Common myeloid progenitor, CD34-positive (primary cell): ENCODE results near the gene PDLIM4.

ENCODE experiments used
- CTCF ChIA-PET: fragments of 350-600 bp; sonication (Branson Sonifier 250); formaldehyde crosslinking; loops from one replicate; lab custom pipeline; 2021; ENCODE audit warnings: antibody characterized with exemption; lab: Charles Lee
- POLR2A ChIA-PET: fragments of 350-600 bp; sonication (Branson Sonifier 250); formaldehyde crosslinking; loops from one replicate; lab custom pipeline; 2021; ENCODE audit warnings: antibody characterized with exemption; lab: Charles Lee
- DNase-seq, 3 donors: peaks; one replicate each; pipeline versions ENCODE4 v3.0.0 to v3.0.0-alpha.2; 2013
- H3K27ac ChIP-seq, 2 experiments: 1 replicate in 1 of 2; 2 replicates in 1 of 2; pipeline ENCODE4 v1.7.0; 2013; ENCODE audit warnings: inconsistent platforms in 2 of 2, low read length in 2 of 2, mild to moderate bottlenecking in 2 of 2, low read depth in 1 of 2, moderate library complexity in 1 of 2; ENCODE audit not compliant: severe bottlenecking in 2 of 2, insufficient read depth in 1 of 2, poor library complexity in 1 of 2
- H3K27me3 ChIP-seq, 5 experiments: replicated peaks in 2 of 5; 1 replicate in 3 of 5; 2 replicates in 2 of 5; pipeline versions ENCODE4 v1.6.1 to v1.7.0; 2013; ENCODE audit warnings: low read length in 4 of 5, mild to moderate bottlenecking in 2 of 5, moderate library complexity in 2 of 5, inconsistent platforms in 1 of 5; ENCODE audit not compliant: insufficient read depth in 5 of 5, control insufficient read depth in 4 of 5
- H3K36me3 ChIP-seq, 4 experiments: 1 replicate in 2 of 4; 2 replicates in 2 of 4; pipeline versions ENCODE4 v1.6.1 to v1.7.0; 2013; ENCODE audit warnings: low read length in 3 of 4, control low read depth in 1 of 4, mild to moderate bottlenecking in 1 of 4; ENCODE audit not compliant: control insufficient read depth in 4 of 4, insufficient read depth in 4 of 4
- H3K4me1 ChIP-seq, 4 experiments: 1 replicate in 3 of 4; 2 replicates in 1 of 4; pipeline versions ENCODE4 v1.6.1 to v1.7.1; 2013; ENCODE audit warnings: low read length in 3 of 4, mild to moderate bottlenecking in 3 of 4, control low read depth in 1 of 4, inconsistent platforms in 1 of 4, moderate library complexity in 1 of 4; ENCODE audit not compliant: control insufficient read depth in 4 of 4, insufficient read depth in 4 of 4; ENCODE audit errors: control extremely low read depth in 1 of 4
- H3K4me3 ChIP-seq, 7 experiments: 1 replicate in 4 of 7; 2 replicates in 3 of 7; pipeline versions ENCODE4 v1.5.1 to v1.7.0; 2013; ENCODE audit warnings: mild to moderate bottlenecking in 7 of 7, low read length in 6 of 7, moderate library complexity in 6 of 7, inconsistent platforms in 2 of 7, low read depth in 2 of 7, control low read depth in 1 of 7; ENCODE audit not compliant: insufficient read depth in 4 of 7, control insufficient read depth in 1 of 7; ENCODE audit errors: extremely low read depth in 1 of 7
- H3K9me3 ChIP-seq, 5 experiments: 1 replicate in 4 of 5; 2 replicates in 1 of 5; pipeline versions ENCODE4 v1.6.1 to v1.7.1; 2013; ENCODE audit warnings: low read length in 4 of 5, mild to moderate bottlenecking in 2 of 5, inconsistent platforms in 1 of 5, low read depth in 1 of 5, moderate library complexity in 1 of 5; ENCODE audit not compliant: control insufficient read depth in 4 of 5, insufficient read depth in 2 of 5; ENCODE audit errors: control extremely low read depth in 1 of 5
- WGBS: methylation state at CpG from one replicate; pipeline ENCODE4 v1.1.5; 2013; ENCODE audit not compliant: insufficient coverage; 5-methylcytosine and 5-hydroxymethylcytosine counted together

PDLIM4 gene

DNA sequence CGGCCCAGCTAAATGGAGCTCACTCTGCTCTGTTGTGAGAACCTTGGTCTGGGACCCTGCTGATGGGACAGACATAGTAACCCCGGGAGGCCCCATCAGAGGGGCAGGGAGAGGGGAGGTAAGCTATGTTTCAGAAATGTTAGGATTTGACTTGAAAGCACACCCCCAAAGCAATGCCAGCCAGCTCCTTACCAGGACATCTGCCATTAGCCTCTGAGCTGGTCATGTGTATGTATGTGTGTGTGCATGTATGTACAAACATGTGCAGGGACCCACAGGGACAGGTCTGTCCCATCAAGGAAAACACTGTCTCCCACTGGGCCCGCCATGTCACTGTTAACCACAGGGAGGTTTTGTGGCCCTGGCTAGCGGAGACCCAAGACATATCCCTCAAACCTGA, 51.2 kb downstream of the PDLIM4 start:
- CTCF ChIA-PET = interaction anchor here (0.6 to 0.8 kb wide), 2 partner anchors 13 to 184 kb away, joined by 3 read pairs; no protein-coding TSS in a partner anchor
- peaks cover 0 to 3% (median 2%) of the 10 kb centered on the region in 4 experiments for H3K36me3 ChIP-seq
- no peaks in the 10 kb centered on the region for H3K4me1 ChIP-seq
- H3K4me3 ChIP-seq = no peak overlapping the region
- 96% methylated on average over 4 of the region's 4 CpGs for WGBS
- H3K27ac ChIP-seq = no peak overlapping the region
- no peaks in the 10 kb centered on the region for H3K27me3 ChIP-seq
- POLR2A ChIA-PET = interaction anchor here (0.6 kb wide), 1 partner anchor 423 kb away, joined by 3 read pairs; no protein-coding TSS in a partner anchor
- H3K9me3 ChIP-seq = peaks cover 0 to 13% (median 2%) of the 10 kb centered on the region in 5 experiments
- no peak for DNase-seq

GRCh38 chr5:132309679-132310078, 52.2 kb downstream of the PDLIM4 start:
- peaks cover 0 to 7% (median under 1%) of the 10 kb centered on the region in 4 experiments for H3K36me3 ChIP-seq
- POLR2A ChIA-PET = no interaction called here
- no peaks in the 10 kb centered on the region for H3K27me3 ChIP-seq
- no peak for DNase-seq
- peaks cover 0 to 7% (median under 1%) of the 10 kb centered on the region in 5 experiments for H3K9me3 ChIP-seq
- CTCF ChIA-PET = interaction anchor here (1.0 to 1.5 kb wide), 3 partner anchors 19 to 37 kb away, joined by 3 read pairs; no protein-coding TSS in a partner anchor
- no peak overlapping the region for H3K27ac ChIP-seq
- no peaks in the 10 kb centered on the region for H3K4me1 ChIP-seq
- no peak overlapping the region for H3K4me3 ChIP-seq

DNA sequence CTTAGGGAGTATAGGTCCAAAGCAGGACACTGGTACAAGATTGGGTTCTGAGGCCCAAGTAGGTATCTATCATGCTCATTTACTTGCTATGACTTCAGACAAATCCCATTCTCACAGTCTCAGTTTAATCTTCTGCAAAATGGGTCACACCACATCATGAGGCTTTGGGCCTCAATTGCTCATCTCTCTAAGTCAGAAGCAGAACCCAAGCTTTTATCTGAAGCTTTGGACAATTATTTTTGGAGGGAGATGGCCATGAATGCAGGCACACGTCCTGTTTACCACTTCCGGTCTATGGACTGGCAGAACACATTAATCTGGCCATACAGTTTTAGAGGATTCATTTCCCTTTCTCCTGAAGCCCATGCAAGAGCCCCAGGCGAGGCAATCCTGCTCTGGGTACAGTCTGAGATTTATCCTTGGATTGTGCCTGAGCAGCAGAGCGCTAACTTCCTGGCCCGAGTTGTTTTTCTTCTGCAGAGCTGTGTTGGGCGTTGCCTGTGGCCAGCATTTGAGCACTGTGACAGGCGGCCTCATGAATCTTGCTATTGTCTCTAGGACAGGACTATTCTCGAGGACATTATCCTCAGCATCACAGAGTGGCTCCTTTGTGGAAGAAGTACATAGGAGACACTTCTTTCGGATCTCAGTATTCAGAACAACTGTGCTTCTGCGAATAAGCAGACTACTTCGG, 52.8 kb downstream of the PDLIM4 start:
- ChIA-PET CTCF (interaction anchor here (1.0 to 1.5 kb wide), 3 partner anchors 18 to 38 kb away, joined by 3 read pairs; no protein-coding TSS in a partner anchor), POLR2A (no interaction called here)
- no peak for DNase-seq
- no peaks in the 10 kb centered on the region for H3K4me1 ChIP-seq
- peaks cover 0 to 4% (median 0%) of the 10 kb centered on the region in 5 experiments for H3K9me3 ChIP-seq
- no peak overlapping the region for H3K4me3 ChIP-seq
- H3K27ac ChIP-seq = no peak overlapping the region
- H3K36me3 ChIP-seq = peaks cover 0 to 9% (median under 1%) of the 10 kb centered on the region in 4 experiments
- 94% methylated on average over 10 of the region's 11 CpGs for WGBS
- no peaks in the 10 kb centered on the region for H3K27me3 ChIP-seq

- Histone ChIP-seq H3K4me1 (no peaks in the 10 kb centered on the region), H3K9me3 (no peaks in the 10 kb centered on the region), H3K27ac (no peak overlapping the region), H3K36me3 (peaks cover 0 to 9% (median under 1%) of the 10 kb centered on the region in 4 experiments), H3K27me3 (no peaks in the 10 kb centered on the region), H3K4me3 (no peak overlapping the region)
- POLR2A ChIA-PET = no interaction called here
- CTCF ChIA-PET = interaction anchor here (0.6 to 1.7 kb wide), 6 partner anchors 10 to 134 kb away, joined by 3 to 6 read pairs (median 4); no protein-coding TSS in a partner anchor
- WGBS = 94% methylated on average over 4 of the region's 4 CpGs
- DNase-seq = no peak
Observed at GRCh38 chr5:132313366-132313765, 55.9 kb downstream of the PDLIM4 start.

- POLR2A ChIA-PET = no interaction called here
- no peaks in the 10 kb centered on the region for H3K9me3 ChIP-seq
- CTCF ChIA-PET = interaction anchor here (0.8 to 1.4 kb wide), 4 partner anchors 10 to 135 kb away, joined by 3 to 6 read pairs (median 3); no protein-coding TSS in a partner anchor
- H3K27me3 ChIP-seq = no peaks in the 10 kb centered on the region
- no peaks in the 10 kb centered on the region for H3K4me1 ChIP-seq
- DNase-seq = no peak
- H3K4me3 ChIP-seq = no peak overlapping the region
- H3K36me3 ChIP-seq = peaks cover 0 to 9% (median under 1%) of the 10 kb centered on the region in 4 experiments
- WGBS = no CpG with 5 or more reads among the region's 2 CpGs
- no peak overlapping the region for H3K27ac ChIP-seq
Observed at GRCh38 chr5:132313961-132314432, 56.5 kb downstream of the PDLIM4 start.

DNA sequence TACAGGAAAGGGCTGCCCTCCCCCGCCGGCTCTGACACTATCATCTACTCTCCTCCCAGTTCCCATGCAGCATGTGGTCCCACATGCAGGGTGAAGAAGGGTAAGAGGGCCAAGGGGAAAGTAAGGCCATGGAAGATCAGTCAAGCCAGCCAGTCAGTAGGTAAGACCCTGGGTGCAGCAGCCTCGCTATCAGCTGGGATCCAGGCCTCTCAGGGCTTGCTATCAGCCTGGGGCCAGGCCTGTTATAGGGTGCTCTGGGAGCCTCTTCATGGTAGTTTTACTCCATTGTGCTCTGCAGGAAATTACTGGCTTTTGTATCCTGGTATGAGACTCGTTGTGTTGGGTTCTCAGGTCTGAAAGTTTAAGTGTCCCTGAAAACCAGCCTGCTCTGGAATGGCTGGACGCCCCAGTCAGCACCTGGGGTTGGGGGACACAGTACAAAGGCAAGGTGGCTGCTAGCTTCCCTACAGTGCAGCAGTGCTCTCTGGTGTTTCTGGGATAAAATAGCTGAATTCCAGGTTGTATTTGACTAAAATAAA, 58.1 kb downstream of the PDLIM4 start:
- peak in 1 of 3 donors; percentile 44 for DNase-seq
- no peak overlapping the region for H3K27ac ChIP-seq
- no peak overlapping the region for H3K4me3 ChIP-seq
- 95% methylated on average over 3 of the region's 5 CpGs for WGBS
- H3K36me3 ChIP-seq = peaks cover 0 to 9% (median under 1%) of the 10 kb centered on the region in 4 experiments
- CTCF ChIA-PET = interaction anchor here (1.1 to 1.4 kb wide), 3 partner anchors 10 to 33 kb away, joined by 3 read pairs; no protein-coding TSS in a partner anchor
- no peaks in the 10 kb centered on the region for H3K9me3 ChIP-seq
- POLR2A ChIA-PET = interaction anchor here (0.6 kb wide), 1 partner anchor 22 kb away, joined by 3 read pairs; no protein-coding TSS in a partner anchor
- H3K4me1 ChIP-seq = no peaks in the 10 kb centered on the region
- no peaks in the 10 kb centered on the region for H3K27me3 ChIP-seq
